Chondrocyte (in vitro differentiated cells): ENCODE results near the gene PPP6C. TPM values are rescaled to one million over a fixed set of nuclear protein-coding genes. Genes with fewer than 3 reads are reported as not detected.

ENCODE experiments used
- DNase-seq: peaks from one replicate; pipeline ENCODE4 v3.0.0; 2021; ENCODE audit warnings: mixed read lengths, low spot score
- H3K27ac Mint-ChIP-seq: one replicate; pipeline ENCODE4 v1.8.0; 2021; ENCODE audit warnings: mild to moderate bottlenecking, moderate library complexity, mixed read lengths; ENCODE audit not compliant: unreplicated experiment
- H3K27me3 Mint-ChIP-seq: 2 replicates; pipeline ENCODE4 v1.8.0; 2021; ENCODE audit warnings: low read depth, mixed read lengths
- H3K36me3 Mint-ChIP-seq: 2 replicates; pipeline ENCODE4 v1.8.0; 2021; ENCODE audit warnings: low read depth, mixed read lengths
- H3K4me1 Mint-ChIP-seq: 2 replicates; pipeline ENCODE4 v1.8.0; 2021; ENCODE audit warnings: low read depth, mild to moderate bottlenecking, mixed read lengths
- H3K4me3 Mint-ChIP-seq: one replicate; pipeline ENCODE4 v1.8.0; 2021; ENCODE audit warnings: mild to moderate bottlenecking, moderate library complexity, mixed read lengths; ENCODE audit not compliant: unreplicated experiment
- H3K9me3 Mint-ChIP-seq: 2 replicates; pipeline ENCODE4 v1.8.0; 2021; ENCODE audit warnings: low read depth, mixed read lengths
- total RNA-seq: library from RNA; stranded (reverse); gene quantifications from 3 replicates; pipeline ENCODE4 v1.2.1, GENCODE V29; 2021
- TF ChIP-seq, protein P1 (sequence below): fragments of 200-600 bp; sonication (generic); IDR thresholded peaks from 2 replicates; pipeline ENCODE4 v1.5.0; 2021; ENCODE audit warnings: antibody characterized with exemption, mild to moderate bottlenecking, moderate library complexity

The PPP6C gene
- total RNA-seq, 1 donor from 2014 or later: 39.8 TPM

DNA sequence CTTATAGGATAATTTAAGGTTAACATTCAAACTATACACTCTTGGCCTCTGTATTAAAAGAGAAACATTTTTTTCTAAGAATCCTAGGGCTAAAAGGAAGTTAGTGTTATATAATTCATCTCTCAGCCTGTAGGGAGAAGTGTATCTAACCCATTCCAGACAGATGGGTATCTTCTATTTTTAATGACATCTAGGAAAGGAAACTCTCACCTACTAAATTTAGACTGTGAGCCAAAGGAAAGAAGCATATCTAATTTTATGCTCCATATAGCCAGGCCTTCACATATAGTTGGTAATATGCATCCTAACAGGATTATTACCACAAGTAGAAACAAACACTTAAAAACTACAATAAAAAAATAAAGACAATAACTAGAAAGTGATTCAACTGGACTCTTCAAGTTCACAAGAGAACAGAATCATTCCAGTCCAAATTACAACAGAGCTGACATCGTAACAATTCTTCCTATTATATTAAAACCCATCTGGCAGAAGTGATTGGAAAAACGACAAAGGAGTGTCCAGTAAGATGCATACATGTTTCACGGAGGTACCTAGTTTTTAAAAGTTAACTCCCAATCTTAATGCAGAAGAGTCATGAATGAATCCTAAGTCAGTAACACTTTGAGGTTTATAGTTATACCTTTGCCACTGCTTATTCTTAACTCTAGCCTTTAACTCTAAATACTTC lies 85.7 kb downstream of the PPP6C start:
- peaks cover 36% of the 10 kb centered on the region for H3K4me1 Mint-ChIP-seq
- no peaks in the 10 kb centered on the region for H3K36me3 Mint-ChIP-seq
- H3K4me3 Mint-ChIP-seq: no peak overlapping the region
- TF ChIP-seq, protein P1, sequence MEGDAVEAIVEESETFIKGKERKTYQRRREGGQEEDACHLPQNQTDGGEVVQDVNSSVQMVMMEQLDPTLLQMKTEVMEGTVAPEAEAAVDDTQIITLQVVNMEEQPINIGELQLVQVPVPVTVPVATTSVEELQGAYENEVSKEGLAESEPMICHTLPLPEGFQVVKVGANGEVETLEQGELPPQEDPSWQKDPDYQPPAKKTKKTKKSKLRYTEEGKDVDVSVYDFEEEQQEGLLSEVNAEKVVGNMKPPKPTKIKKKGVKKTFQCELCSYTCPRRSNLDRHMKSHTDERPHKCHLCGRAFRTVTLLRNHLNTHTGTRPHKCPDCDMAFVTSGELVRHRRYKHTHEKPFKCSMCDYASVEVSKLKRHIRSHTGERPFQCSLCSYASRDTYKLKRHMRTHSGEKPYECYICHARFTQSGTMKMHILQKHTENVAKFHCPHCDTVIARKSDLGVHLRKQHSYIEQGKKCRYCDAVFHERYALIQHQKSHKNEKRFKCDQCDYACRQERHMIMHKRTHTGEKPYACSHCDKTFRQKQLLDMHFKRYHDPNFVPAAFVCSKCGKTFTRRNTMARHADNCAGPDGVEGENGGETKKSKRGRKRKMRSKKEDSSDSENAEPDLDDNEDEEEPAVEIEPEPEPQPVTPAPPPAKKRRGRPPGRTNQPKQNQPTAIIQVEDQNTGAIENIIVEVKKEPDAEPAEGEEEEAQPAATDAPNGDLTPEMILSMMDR: no peak
- no peak overlapping the region for H3K27ac Mint-ChIP-seq
- no peaks in the 10 kb centered on the region for H3K27me3 Mint-ChIP-seq
- no peak for DNase-seq
- H3K9me3 Mint-ChIP-seq: no peaks in the 10 kb centered on the region

DNA sequence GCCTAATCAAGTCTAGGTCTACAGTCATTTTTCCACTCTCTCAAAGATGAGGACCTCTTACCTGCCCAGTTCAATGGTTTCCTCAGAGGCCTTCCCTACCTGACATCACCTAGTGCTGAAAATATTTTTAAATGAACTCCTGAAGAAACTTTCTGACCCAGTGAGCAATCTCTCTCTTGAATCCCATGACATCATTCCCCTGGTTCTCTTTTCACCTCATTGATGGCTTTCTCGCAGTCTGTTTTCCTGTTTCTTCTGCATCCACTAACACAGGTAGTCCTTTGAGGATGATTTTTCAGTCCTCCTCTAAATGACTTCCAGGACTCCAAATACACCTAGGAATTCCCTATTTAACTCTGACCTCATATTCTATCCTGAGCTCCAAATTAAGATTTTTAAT lies 86.6 kb downstream of the PPP6C start:
- H3K36me3 Mint-ChIP-seq: no peaks in the 10 kb centered on the region
- no peaks in the 10 kb centered on the region for H3K9me3 Mint-ChIP-seq
- no peak overlapping the region for H3K27ac Mint-ChIP-seq
- TF ChIP-seq, protein P1: no peak
- H3K4me1 Mint-ChIP-seq: peaks cover 42% of the 10 kb centered on the region
- no peak overlapping the region for H3K4me3 Mint-ChIP-seq
- H3K27me3 Mint-ChIP-seq: no peaks in the 10 kb centered on the region
- DNase-seq: no peak

DNA sequence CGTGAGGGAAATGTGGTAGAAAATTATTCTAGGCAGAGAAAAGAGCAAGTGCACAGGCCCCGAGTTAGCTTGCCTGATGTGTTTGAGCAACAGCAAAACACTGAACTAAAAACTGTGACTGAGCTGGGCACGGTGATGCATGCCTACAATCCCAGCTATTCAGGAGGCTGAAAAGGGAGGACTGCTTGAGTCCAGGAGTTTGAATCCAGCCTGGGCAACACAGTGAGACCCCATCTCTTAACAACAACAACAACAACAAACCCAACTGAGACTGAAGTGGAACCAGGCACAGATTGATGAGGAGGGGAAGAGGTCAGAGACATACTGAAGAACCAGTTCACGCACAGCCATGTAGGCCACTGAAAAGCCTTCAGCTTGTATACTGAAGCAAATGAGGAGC lies 88.8 kb downstream of the PPP6C start:
- TF ChIP-seq, protein P1: no peak
- Mint-ChIP-seq H3K27ac (no peak overlapping the region), H3K4me3 (no peak overlapping the region), H3K9me3 (no peaks in the 10 kb centered on the region), H3K27me3 (no peaks in the 10 kb centered on the region), H3K4me1 (peaks cover 37% of the 10 kb centered on the region), H3K36me3 (no peaks in the 10 kb centered on the region)
- no peak for DNase-seq

DNA sequence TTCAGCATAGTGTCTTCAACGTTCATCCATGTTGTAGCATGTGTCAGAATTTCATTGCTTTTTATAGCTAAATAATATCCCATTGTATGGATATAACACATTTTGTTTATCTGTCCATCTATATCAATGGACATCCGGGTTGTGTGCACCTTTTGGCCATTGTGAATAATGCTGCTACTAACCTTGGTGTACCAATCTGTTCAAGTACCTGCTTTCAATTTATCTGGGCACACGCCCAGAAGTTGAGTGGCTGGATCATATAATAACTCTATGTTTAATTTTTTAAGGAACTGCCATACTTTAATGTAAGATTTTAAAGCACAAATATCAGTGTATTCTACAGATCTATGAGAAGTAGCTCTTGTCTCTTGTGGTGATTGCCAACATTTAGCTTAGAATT lies 89.8 kb downstream of the PPP6C start:
- H3K4me3 Mint-ChIP-seq: no peak overlapping the region
- no peaks in the 10 kb centered on the region for H3K27me3 Mint-ChIP-seq
- no peaks in the 10 kb centered on the region for H3K36me3 Mint-ChIP-seq
- no peaks in the 10 kb centered on the region for H3K9me3 Mint-ChIP-seq
- H3K27ac Mint-ChIP-seq: no peak overlapping the region
- TF ChIP-seq, protein P1: no peak
- DNase-seq: no peak
- peaks cover 32% of the 10 kb centered on the region for H3K4me1 Mint-ChIP-seq

Other genes starting within 250 kb of the PPP6C start
- 22.3 to 25.0 TPM (median 24.0 TPM) in 3 replicates for gene GOLGA1, start 248.7 kb downstream of the PPP6C start, total RNA-seq
- 5.1 to 6.0 TPM (median 5.4 TPM) in 3 replicates for gene SCAI, start 46.3 kb downstream of the PPP6C start, total RNA-seq
- gene RABEPK, start 10.7 kb upstream of the PPP6C start, total RNA-seq: 25.3 to 31.8 TPM (median 27.0 TPM) in 3 replicates
- 176 to 369 TPM (median 362 TPM) in 3 replicates for gene HSPA5, start 51.5 kb upstream of the PPP6C start, total RNA-seq
- gene GAPVD1, start 72.0 kb upstream of the PPP6C start, total RNA-seq: 46.2 to 57.0 TPM (median 47.9 TPM) in 3 replicates